GM12874 (cell line): Measurements from ENCODE around the gene RPS19.
A peak's percentile ranks its signal among the peaks of the same experiment; 100 is the strongest.

Experiments
- TF ChIP-seq, protein P1 (sequence below): IDR thresholded peaks from 2 replicates; pipeline ENCODE4 v1.5.1; 2011; ENCODE audit warnings: low read depth, mild to moderate bottlenecking, control low read depth, low read length, moderate library complexity; ENCODE audit not compliant: insufficient read depth

RPS19 gene

GRCh38 chr19:41859618-41860418 lies at the start of gene RPS19:
RPS19 (plus strand) TSS chr19:41860255; CDS start chr19:41860775, 520 bp downstream.
- TF ChIP-seq, protein P1, sequence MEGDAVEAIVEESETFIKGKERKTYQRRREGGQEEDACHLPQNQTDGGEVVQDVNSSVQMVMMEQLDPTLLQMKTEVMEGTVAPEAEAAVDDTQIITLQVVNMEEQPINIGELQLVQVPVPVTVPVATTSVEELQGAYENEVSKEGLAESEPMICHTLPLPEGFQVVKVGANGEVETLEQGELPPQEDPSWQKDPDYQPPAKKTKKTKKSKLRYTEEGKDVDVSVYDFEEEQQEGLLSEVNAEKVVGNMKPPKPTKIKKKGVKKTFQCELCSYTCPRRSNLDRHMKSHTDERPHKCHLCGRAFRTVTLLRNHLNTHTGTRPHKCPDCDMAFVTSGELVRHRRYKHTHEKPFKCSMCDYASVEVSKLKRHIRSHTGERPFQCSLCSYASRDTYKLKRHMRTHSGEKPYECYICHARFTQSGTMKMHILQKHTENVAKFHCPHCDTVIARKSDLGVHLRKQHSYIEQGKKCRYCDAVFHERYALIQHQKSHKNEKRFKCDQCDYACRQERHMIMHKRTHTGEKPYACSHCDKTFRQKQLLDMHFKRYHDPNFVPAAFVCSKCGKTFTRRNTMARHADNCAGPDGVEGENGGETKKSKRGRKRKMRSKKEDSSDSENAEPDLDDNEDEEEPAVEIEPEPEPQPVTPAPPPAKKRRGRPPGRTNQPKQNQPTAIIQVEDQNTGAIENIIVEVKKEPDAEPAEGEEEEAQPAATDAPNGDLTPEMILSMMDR, result peak; percentile 51; the same call in 1 of the 2 replicates

DNA sequence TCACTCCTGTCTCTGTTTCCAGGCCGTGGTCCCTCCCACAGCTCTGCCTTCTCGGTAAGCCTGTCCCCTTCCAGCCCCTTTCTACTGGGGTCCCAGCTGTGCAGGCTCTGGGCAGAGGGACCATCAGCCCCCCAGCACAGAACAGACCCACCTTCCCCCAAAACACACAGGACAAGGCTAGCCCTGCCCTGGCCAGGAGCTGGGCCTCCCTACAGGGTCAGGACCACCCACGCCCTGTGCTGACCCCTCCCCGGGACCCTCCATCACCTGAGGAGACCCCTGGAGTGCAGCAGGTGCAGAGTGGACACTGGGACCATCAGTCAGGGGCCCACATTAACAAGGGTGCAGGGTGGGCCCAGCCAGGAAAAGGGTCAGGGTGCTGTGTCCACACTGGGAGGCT lies 49.8 kb upstream of the RPS19 start:
- TF ChIP-seq, protein P1, result no peak

- TF ChIP-seq, protein P1, result no peak
Observed at GRCh38 chr19:41811036-41811435, 49.0 kb upstream of the RPS19 start.

DNA sequence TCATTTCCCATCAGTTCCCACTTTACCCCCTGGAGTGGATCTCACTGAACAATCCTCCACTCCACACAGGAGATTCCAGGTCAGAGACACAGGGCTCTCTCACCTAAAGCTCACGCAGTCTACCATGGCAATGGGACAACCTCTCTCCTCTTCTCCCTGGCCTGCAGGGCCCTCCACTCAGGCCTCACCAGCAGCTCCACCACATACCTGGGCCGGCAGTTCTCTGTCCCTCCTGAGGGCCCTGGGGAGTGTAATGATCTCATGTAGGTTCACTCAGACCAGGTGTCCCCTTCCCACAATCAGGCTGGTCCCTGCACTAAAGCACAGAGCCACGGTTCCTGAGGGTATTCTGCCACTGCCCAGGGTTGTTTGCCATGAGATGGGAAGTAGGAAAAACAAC lies 48.1 kb upstream of the RPS19 start:
- TF ChIP-seq, protein P1, result no peak

- TF ChIP-seq, protein P1, result no peak
Observed at GRCh38 chr19:41813911-41814310, 46.1 kb upstream of the RPS19 start.

GRCh38 chr19:41815301-41815700 lies 44.8 kb upstream of the RPS19 start:
- TF ChIP-seq, protein P1, result no peak

GRCh38 chr19:41816761-41817160 lies 43.3 kb upstream of the RPS19 start:
- TF ChIP-seq, protein P1, result no peak
